Kidney (tissue), 14 donors: ENCODE data around the gene HIC1. TPM values are rescaled to one million over a fixed set of nuclear protein-coding genes. Genes with fewer than 3 reads are reported as not detected.
A peak's percentile ranks its signal among the peaks of the same experiment; 100 is the strongest.

Experiments
- DNase-seq, 5 donors: peaks; one replicate each; pipeline ENCODE4 v3.0.0-alpha.2; 2013 to 2020
- FAIRE-seq: peaks from 2 replicates; lab custom pipeline; 2012; peaks lifted over from hg19 to GRCh38; lab: Jason Lieb, UNC
- H3K27ac ChIP-seq, 2 donors: one replicate each; pipeline ENCODE4 v1.7.0; 2013; ENCODE audit warnings: low read depth in 2 of 2, low read length in 2 of 2, inconsistent platforms in 1 of 2
- H3K27me3 ChIP-seq: one replicate; pipeline ENCODE4 v1.7.1; 2013; ENCODE audit warnings: low read length, inconsistent platforms; ENCODE audit not compliant: control insufficient read depth, insufficient read depth
- H3K36me3 ChIP-seq, 3 donors: one replicate each; pipeline versions ENCODE4 v1.7.0 to v1.7.1; 2013; ENCODE audit warnings: low read length in 3 of 3, control low read depth in 1 of 3, inconsistent platforms in 1 of 3; ENCODE audit not compliant: insufficient read depth in 3 of 3, control insufficient read depth in 2 of 3
- H3K4me1 ChIP-seq, 3 donors: one replicate each; pipeline versions ENCODE4 v1.7.0 to v1.7.1; 2013; ENCODE audit warnings: low read length in 3 of 3, inconsistent platforms in 1 of 3, low read depth in 1 of 3; ENCODE audit not compliant: control insufficient read depth in 2 of 3, insufficient read depth in 2 of 3
- H3K4me3 ChIP-seq, 3 donors: one replicate each; pipeline versions ENCODE4 v1.7.0 to v1.8.1; 2013; ENCODE audit warnings: low read length in 3 of 3, control low read depth in 1 of 3, inconsistent platforms in 1 of 3
- H3K9ac ChIP-seq, 3 donors: one replicate each; pipeline versions ENCODE4 v1.7.0 to v1.7.1; 2013; ENCODE audit warnings: low read length in 3 of 3, control low read depth in 1 of 3, inconsistent platforms in 1 of 3
- H3K9me3 ChIP-seq, 3 donors: one replicate each; pipeline versions ENCODE4 v1.7.0 to v1.7.1; 2013; ENCODE audit warnings: low read length in 3 of 3, control low read depth in 1 of 3, inconsistent platforms in 1 of 3; ENCODE audit not compliant: control insufficient read depth in 2 of 3, insufficient read depth in 1 of 3
- intact Hi-C: fragments of 100-400 bp; cut with DNase I; formaldehyde crosslinking; loops from one replicate; pipeline ENCODE4 v1.11.1; 2022
- polyA plus RNA-seq: library from polyadenylated mRNA; stranded (reverse); fragments of 350-450 nt; fragmentation: Illumina TruSeq; extraction: RNeasy Lipid Tissue Mini Kit (QIAGEN cat#74804); gene quantifications from one replicate; pipeline ENCODE4 v1.2.3, GENCODE V29; 2014; ENCODE audit warnings: low read depth, low replicate concordance; ENCODE audit not compliant: insufficient read depth
- total RNA-seq: library from RNA; stranded (reverse); fragmentation: NEBNext Ultra II Directional; extraction: Animal tissue kit (Norgen Biotek cat#: 25700); gene quantifications from one replicate; pipeline ENCODE4 v1.2.1, GENCODE V29; 2021
- TF ChIP-seq, protein P1 (sequence below): IDR thresholded peaks from 3 replicates; pipeline ENCODE4 v1.5.1; 2012; ENCODE audit warnings: mild to moderate bottlenecking, moderate library complexity, borderline replicate concordance; ENCODE audit not compliant: insufficient read depth; ENCODE audit errors: extremely low read depth
- donor health status: control.
- donor health status: control.
- donor health status: control.
- donor health status: control.
- donor health status: control.
- donor health status: DM: yes; HTN: yes; CAD: no.
- donor health status: Normal renal cell carcinoma (clear cell type).

The HIC1 gene
- total and polyA plus RNA-seq, 2 donors from 2014 or later = 2.7 to 13.0 TPM

DNA sequence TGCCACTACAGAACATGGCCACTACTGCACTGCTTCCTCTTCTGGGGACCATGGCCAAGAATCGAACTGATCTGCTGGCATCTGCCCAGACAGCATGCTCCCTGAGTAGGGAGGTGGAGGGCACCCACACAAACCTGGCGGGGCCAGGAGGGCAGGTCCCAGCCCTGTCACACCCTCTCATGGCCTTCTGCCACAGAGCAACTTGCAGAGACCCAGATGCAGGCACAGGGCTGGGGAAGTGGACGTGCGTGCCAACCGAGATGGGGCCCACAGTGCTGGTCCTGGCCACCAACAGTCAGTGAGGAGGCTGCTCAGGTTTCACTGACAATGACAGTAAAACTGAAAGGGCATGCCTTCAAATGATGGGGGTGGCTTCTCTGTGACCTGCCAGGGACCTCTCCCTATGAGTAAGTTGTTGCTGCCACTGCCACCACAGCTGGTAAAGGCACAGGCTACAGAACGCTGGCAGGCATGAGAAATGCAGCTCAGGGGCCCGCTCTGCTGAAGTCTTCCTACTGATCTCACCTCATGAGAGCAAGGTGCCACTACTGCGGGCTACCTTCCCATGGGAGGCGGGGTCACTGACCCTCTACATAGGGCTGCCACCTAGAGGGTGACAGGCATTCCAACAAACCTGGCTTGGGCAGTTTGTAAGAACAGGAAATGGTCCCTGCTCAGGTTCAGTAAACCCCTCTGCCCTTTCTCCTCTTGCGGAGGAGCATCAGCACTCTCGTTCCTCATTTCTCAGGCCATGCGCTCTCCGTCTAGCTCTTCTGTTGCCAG, 15.5 kb downstream of the HIC1 start:
- peaks cover 0 to 6% (median 0%) of the 10 kb centered on the region in 3 donors for H3K36me3 ChIP-seq
- peak overlapping the region in 1 of 3 donors; percentile 23 for H3K9ac ChIP-seq
- FAIRE-seq (no peak), DNase-seq (peak in 3 of 5 donors; percentile 15 to 37 (median 21))
- H3K27ac ChIP-seq = peak overlapping the region; percentile 83 to 90
- H3K9me3 ChIP-seq = no peaks in the 10 kb centered on the region
- TF ChIP-seq, protein P1, sequence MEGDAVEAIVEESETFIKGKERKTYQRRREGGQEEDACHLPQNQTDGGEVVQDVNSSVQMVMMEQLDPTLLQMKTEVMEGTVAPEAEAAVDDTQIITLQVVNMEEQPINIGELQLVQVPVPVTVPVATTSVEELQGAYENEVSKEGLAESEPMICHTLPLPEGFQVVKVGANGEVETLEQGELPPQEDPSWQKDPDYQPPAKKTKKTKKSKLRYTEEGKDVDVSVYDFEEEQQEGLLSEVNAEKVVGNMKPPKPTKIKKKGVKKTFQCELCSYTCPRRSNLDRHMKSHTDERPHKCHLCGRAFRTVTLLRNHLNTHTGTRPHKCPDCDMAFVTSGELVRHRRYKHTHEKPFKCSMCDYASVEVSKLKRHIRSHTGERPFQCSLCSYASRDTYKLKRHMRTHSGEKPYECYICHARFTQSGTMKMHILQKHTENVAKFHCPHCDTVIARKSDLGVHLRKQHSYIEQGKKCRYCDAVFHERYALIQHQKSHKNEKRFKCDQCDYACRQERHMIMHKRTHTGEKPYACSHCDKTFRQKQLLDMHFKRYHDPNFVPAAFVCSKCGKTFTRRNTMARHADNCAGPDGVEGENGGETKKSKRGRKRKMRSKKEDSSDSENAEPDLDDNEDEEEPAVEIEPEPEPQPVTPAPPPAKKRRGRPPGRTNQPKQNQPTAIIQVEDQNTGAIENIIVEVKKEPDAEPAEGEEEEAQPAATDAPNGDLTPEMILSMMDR = no peak
- H3K4me3 ChIP-seq = no peak overlapping the region
- no peaks in the 10 kb centered on the region for H3K27me3 ChIP-seq
- intact Hi-C loops = no loop called here
- peaks cover 0 to 16% (median 7%) of the 10 kb centered on the region in 3 donors for H3K4me1 ChIP-seq

DNA sequence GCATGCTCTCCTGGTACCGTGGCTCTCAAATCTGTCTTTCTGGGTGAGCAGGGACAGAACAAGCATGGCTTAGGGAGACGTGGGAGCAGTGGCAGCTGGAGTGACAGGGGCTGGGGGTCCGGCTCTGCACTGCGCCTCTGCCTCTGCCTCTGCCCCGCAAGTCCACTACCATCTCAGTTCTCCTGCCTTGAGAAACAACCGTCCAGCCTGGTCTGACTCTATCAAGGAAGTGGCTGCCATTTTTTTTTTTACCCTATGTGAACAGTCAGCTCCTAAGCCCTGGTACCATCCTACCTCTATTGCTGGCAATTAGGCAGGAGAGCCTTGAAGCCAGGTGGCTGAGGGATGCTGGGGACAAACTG, 16.1 kb downstream of the HIC1 start:
- peaks cover 0 to 18% (median 7%) of the 10 kb centered on the region in 3 donors for H3K4me1 ChIP-seq
- FAIRE-seq = no peak
- TF ChIP-seq, protein P1 = no peak
- DNase-seq = no peak
- peaks cover 0 to 3% (median 0%) of the 10 kb centered on the region in 3 donors for H3K36me3 ChIP-seq
- intact Hi-C loops = no loop called here
- H3K27me3 ChIP-seq = no peaks in the 10 kb centered on the region
- H3K27ac ChIP-seq = peak overlapping the region; percentile 83 to 90
- no peak overlapping the region for H3K4me3 ChIP-seq
- H3K9ac ChIP-seq = peak overlapping the region in 1 of 3 donors; percentile 23
- no peaks in the 10 kb centered on the region for H3K9me3 ChIP-seq

DNA sequence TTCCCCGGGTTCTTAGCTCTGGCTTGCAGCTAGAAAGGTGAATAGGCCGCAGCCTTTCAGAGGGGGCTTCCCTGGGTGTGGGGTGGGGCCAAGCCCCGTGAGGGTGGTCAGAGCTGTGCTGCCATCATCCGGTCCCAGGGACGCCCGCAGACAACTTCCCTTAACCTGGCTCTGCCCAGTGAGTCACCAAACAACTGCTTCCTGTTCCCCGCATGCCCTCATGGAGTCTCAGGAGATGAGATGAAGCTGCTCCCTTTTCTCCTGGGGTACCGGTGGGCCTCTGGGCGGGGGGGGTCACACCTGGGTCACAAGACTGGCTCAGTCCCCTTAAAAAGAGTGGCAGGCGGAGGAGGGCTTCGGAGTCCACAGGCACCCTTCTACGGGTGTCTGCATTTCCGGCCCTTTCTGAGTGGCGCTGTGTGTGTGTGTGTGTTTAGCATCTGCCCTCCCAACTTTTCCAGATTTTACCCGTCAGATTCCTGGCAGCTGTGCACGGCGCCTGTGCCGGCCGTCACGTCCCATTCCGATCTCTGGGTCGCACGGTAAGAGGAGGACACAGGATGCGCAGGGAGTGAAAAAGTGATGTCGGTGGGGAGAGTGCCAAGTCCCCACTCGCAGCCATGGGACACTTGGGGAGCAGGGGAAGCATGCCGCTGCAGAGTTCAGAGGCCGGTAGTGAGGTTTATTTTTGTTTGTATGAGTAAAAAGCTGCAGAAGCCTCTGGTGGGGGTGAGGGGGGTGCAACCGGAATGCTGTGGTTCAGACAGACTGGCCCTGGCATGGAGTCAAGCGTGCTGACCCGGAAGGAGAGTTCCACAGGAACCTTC, 16.8 kb downstream of the HIC1 start:
- Histone ChIP-seq H3K36me3 (no peaks in the 10 kb centered on the region), H3K9me3 (no peaks in the 10 kb centered on the region), H3K9ac (peak overlapping the region in 1 of 3 donors; percentile 23), H3K27ac (peak overlapping the region; percentile 83 to 90), H3K27me3 (no peaks in the 10 kb centered on the region), H3K4me3 (no peak overlapping the region), H3K4me1 (peaks cover 0 to 18% (median 4%) of the 10 kb centered on the region in 3 donors)
- DNase-seq (peak in 4 of 5 donors; percentile 65 to 90 (median 78)), FAIRE-seq (no peak)
- intact Hi-C loops = no loop called here
- TF ChIP-seq, protein P1 = no peak
